DMS53 treated with DMSO at 0.1 percent for 48 hours (cell line): ENCODE results near the gene DNAH14.
"Not testable (repeated sequence)": the region's sequence is repeated elsewhere in the genome, so short reads cannot be mapped to it uniquely, and the experiment has no call there.

ENCODE experiments used
- DNase-seq: peaks from one replicate; lab custom pipeline; 2025; ENCODE audit not compliant: unreplicated experiment; lab: John Stamatoyannopoulos, UW

Gene DNAH14

DNA sequence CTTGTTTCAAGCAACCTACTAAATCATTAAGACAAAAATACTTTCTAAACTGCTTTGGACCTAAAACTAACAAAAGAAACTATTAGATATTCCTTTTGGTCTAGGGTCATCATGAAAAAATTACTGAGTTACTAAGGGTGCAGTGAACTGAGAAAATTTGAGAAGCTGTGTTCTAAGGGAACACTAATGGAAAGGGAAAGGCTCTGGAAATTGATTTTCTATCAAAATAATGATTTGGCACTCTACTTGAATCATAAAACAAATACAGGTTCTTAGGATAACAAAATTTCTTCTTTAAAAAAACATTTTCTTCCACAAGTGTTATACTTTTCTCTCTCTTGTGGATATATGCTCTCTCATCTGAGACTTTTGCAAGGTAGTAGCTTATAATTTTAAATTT lies 213.5 kb downstream of the DNAH14 start:
- DNase-seq: no peak

- DNase-seq: no peak
Observed at GRCh38 chr1:225146478-225146877, 217.0 kb downstream of the DNAH14 start.

- not testable (repeated sequence) for DNase-seq
Observed at GRCh38 chr1:225147791-225148190, 218.3 kb downstream of the DNAH14 start.

GRCh38 chr1:225152061-225152460 lies 222.6 kb downstream of the DNAH14 start:
- DNase-seq: no peak

DNA sequence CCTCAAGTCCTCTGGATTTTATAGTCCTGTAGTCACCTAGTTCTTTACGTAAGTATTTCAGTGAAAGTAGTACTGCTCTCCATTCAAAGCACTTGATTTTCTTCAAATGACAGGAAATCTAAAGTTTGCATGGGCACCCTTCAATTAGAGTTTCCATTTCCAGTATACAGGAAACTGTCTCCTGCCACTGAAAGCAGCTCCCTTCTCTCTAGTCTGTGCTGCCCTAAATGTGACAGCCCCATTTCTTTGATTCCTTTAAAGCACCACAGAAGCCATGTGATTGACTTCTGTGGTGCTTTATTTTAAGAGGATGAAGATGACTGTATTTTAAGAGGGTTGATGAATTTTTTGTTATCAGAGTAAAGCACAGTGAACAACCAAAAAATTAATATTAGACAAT lies 226.1 kb downstream of the DNAH14 start:
- no peak for DNase-seq

DNA sequence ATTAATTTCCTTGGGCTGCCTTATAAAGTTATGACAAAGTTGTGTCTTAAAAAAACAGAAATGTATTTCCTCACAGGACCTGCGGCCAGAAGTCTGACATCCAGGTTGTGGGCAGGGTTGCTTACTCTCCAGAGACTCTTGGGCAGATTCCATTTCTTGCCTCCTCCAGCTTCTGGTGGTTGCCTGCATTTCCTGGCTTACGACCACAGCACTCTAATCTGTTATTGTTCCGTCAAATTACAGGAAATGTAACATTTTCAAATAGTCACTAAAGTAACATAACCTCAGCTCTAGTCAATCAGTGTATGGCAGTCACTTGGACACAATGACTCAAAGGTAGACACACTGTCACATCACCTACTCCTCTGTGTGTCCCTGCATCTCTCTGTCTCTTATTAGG lies 226.8 kb downstream of the DNAH14 start:
- DNase-seq: no peak

DNA sequence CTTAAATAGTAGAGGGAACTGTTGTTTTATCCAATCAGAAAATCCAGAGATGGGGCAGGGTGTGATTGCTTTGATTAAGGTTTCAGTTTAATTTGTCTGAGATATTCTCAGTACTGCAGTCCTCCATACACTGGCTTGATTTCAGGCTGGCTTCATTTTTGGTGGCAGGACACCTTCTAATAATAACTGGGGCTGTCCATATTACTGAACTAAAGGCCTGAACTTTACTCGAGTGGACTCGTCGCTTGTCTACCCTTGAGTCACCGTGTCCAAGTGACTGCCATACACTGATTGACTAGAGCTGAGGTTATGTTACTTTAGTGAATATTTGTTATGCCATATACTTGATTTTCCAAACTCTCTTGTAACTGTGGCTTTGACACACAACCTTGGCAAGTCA lies 228.8 kb downstream of the DNAH14 start:
- no peak for DNase-seq

DNA sequence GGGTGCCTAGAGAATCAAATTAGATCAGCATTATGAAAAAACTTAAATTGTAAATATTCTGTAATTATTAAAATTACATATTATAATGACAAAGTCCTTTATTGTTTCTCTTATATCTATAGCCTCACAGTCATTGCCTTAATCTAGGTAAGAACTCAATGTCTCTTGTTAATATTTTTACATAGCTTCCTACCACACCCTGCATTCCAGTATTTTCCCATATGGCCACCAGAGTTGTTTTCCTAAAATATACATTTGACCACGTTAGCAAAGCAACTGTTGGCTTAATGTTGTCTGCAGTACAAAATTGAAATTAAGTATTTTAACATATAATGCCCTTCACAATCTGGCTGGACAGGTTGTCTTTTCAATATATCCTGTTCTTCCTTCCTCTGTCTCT lies 230.3 kb downstream of the DNAH14 start:
- no peak for DNase-seq

DNA sequence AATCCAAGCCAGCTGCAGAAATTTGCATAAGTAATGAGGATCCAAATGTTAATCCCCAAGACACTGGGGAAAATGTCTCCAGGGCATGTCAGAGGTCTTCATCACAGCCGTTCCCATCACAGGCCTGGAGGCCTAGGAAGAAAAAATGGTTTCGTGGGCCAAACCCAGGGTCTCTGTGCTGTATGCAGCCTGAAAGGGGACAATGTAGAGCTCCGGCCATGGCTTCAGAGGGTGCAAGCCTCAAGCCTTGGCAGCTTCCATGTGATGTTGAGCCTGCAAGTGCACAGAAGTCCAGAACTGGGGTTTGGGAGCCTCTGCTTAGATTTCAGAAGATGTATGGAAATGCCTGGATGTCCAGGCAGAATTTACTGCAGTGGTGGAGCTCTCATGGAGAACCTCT lies 247.9 kb downstream of the DNAH14 start:
- not testable (repeated sequence) for DNase-seq

DNA sequence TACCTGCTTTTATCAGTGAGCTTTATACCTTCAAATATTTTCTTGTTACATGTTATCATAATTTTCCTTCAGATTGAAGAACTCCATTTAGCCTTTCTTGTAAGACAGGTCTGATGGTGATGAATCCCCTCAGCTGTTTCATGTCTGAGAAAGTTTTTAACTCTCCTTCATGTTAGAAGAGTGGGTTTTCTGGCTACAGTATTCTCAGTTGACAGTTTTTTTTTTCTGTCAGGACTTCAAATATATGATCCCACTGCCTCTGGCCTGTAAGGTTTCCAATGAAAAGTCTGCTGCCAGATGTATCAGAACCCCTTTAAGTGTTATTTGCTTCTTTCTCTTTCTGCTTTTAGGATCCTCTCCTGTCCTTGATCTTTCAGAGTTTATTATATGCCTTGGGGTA lies 250.2 kb downstream of the DNAH14 start:
- no peak for DNase-seq

GRCh38 chr1:225182716-225183115 lies 253.2 kb downstream of the DNAH14 start:
- DNase-seq: no peak

GRCh38 chr1:225191199-225191753 lies 261.8 kb downstream of the DNAH14 start:
- DNase-seq: no peak

DNA sequence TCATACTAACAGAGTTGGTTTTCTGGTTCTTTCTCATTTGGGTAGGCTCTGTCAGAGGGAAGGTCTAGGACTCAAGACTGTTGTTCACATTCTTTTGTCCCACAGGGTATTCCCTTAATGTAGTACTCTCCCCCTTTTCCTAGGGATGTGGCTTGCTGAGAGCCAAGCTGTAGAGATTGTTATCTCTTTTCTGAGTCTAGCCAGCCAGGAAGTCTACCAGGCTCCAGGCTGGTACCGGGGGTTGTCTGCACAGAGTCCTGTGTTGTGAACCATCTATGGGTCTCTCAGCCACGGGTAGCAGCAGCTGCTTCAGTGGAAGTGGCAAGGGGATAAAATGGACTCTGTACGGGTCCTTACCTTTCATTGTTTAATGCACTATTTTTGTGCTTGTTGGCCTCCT lies 272.0 kb downstream of the DNAH14 start:
- no peak for DNase-seq

DNA sequence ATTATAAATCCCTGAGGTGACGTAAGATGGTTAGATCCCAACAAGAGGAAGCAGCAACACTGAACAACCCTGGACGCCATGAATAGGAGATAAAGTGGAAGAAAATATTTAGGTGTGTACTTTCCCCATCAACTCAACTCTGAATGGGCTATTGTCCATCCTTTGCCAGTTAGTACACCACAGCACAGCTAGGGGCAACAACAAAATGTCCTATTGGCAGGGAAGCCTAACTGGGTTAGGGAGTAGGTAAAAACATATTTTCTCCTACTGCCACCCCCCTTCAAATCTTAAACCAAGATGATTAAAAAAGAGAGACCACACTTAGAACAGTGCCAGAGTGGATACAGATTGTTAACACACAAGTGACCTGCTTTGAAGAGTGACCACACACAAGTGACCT lies 278.3 kb downstream of the DNAH14 start:
- DNase-seq: no peak

DNA sequence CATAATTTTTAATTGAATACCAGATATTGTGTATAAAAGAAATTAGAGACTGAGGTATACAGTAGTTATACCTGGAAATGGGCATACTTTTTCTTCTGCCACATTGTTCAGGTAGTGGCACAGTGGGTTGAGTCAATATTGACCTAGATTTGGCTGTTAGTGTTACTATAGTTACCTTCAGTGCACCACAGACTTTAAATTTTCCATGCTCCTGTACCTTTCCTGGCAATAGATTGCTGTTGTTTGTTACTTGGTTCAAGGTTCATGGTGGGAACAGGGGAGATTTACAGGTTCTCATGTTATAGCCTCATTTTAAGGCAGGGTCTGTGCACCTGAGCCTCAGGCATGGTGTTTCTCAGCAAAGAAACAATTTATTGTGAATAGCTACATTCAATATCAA lies 279.7 kb downstream of the DNAH14 start:
- DNase-seq: no peak

DNA sequence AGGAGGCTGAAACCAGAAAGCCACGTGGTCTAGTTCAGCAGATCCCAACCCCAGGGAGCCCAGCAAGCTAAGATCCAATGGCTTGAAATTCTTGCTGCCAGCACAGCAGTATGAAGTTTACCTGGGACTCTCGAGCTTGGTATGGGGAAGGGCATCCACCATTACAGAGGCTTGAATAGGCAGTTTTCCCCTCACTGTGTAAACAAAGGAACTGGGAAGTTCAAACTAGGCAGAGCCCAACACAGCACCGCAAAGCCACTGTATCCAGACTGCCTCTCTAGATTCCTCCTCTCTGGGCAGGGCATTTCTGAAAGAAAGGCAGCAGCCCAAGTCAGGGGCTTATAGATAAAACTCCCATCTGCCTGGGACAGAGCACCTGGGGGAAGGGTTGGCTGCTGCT lies 280.7 kb downstream of the DNAH14 start:
- DNase-seq: not testable (repeated sequence)

DNA sequence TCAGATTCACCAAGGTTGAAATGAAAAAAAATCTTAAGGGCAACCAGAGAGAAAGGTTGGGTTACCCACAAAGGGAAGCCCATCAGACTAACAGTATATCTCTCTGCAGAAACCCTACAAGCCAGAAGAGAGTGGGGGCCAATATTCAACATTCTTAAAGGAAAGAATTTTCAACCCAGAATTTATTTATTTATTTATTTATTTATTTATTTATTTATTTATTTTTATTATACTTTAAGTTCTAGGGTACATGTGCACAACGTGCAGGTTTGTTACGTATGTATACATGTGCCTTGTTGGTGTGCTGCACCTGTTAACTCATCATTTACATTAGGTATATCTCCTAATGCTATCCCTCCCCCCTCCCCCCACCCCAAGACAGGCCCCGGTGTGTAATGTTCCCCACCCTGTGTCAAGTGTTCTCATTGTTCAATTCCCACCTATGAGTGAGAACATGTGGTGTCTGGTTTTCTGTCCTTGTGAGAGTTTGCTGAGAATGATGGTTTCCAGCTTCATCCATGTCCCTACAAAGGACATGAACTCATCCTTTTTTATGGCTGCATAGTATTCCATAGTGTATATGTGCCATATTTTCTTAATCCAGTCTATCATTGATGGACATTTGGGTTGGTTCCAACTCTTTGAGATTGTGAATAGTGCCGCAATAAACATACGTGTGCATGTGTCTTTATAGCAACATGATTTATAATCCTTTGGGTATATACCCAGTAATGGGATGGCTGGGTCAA lies 282.4 kb downstream of the DNAH14 start:
- DNase-seq: not testable (repeated sequence)

DNA sequence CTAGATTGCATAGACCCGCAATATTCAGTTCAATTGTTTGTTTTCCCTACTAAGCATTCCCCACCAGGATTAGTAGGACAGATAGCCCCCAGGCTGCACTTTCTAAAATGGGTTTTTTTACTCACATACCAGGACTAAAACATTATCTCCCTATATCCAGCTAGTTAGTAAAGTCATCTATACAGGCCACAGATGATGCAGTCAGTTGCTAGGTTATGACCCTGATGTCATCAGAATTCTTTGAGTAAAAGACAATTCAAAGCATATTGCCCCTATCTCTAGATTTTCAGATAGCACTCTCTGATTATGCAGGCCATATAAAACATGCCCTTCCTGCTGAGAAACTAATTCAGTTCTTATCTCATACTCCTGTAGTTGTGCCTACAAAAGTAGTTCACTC lies 294.8 kb downstream of the DNAH14 start:
- no peak for DNase-seq

GRCh38 chr1:225225681-225226080 lies 296.2 kb downstream of the DNAH14 start:
- no peak for DNase-seq

DNA sequence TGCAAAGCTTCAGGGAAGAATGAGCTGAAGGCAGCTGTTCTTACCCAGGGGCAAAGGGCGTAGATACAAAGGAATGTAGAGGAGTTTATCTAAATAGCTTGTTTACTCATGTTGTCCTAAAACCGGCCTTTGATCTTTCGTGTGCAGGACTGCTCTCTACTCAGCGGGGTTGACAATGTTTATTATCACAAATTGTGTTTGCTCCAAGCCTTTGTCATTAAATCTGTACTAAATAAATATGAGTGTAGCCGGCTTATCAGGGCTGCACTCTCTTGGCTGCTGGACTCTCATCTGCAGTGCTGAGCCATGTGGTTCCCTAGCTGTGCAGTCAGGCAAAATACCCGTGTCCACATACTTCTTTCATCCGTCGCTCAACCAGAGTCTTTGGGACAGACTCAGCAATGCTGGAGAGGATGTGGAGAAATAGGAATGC lies 299.4 kb downstream of the DNAH14 start:
- no peak for DNase-seq

- not testable (repeated sequence) for DNase-seq
Observed at GRCh38 chr1:225229429-225229828, 300.0 kb downstream of the DNAH14 start.

DNA sequence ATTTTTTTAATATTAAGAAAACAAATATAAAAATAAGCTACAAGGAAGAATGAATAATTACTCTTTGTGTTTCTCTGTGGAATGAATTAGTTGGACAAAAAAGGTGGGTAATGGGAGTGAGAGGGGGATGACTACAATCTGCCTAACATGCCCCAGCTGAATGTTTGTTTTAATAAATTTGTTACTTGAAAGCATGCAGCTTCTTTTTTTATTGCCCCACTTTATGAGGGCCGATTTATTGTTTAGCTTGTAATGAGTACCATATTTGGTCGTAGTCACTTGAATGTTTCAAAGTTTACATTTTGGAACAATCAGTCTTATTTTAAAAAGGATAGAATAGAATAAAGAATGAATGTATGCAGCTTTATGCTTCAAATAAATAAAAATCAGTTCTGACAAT lies 301.0 kb downstream of the DNAH14 start:
- DNase-seq: no peak

GRCh38 chr1:225232930-225233329 lies 303.5 kb downstream of the DNAH14 start:
- DNase-seq: not testable (repeated sequence)
